Measurements from ENCODE around the gene DENND10. TPM values are rescaled to one million over a fixed set of nuclear protein-coding genes. Genes with fewer than 3 reads are reported as not detected.

Gene DENND10
- total and polyA plus RNA-seq, 2 donors (not counting 1 experiment from before 2014, with no cell fraction given): 116 to 125 TPM

GRCh38 chr10:119153041-119153440 lies 49.1 kb downstream of the DENND10 start:
- Histone ChIP-seq H3K36me3 (ENCODE audit: control insufficient read depth, insufficient read depth, low read length) (peaks cover 2% of the 10 kb centered on the region), H3K9me3 (ENCODE audit: control insufficient read depth, insufficient read depth, low read depth, low read length) (no peaks in the 10 kb centered on the region), H3K79me2 (ENCODE audit: control insufficient read depth, insufficient read depth, low read length) (no peaks in the 10 kb centered on the region), H3K4me2 (ENCODE audit: extremely low read depth, insufficient read depth, low read length) (no peak overlapping the region), H2AFZ (ENCODE audit: low read length) (no peak overlapping the region), H3K27me3 (ENCODE audit: control insufficient read depth, insufficient read depth, low read length) (no peaks in the 10 kb centered on the region), H3K4me3 (replicated peaks in 1 of 4; ENCODE audit: control extremely low read depth in 1 of 4, insufficient read depth in 1 of 4, low read depth in 3 of 4, low read length in 4 of 4) (no peak overlapping the region), H3K27ac (ENCODE audit: insufficient read depth, low read length) (no peak overlapping the region), H3K4me1 (ENCODE audit: control insufficient read depth, extremely low read depth, insufficient read depth, low read length) (no peaks in the 10 kb centered on the region), H4K20me1 (ENCODE audit: control insufficient read depth, extremely low read depth, insufficient read depth, low read length) (no peaks in the 10 kb centered on the region), H3K9ac (ENCODE audit: insufficient read depth, low read length) (no peak overlapping the region)
- no peak for DNase-seq (ENCODE audit: low read depth in 2 of 2)
- TF ChIP-seq EZH2 (IDR thresholded peaks at IDR 0.05; ENCODE audit: low read length, missing control alignments): no peak
- TF ChIP-seq CTCF (conservative IDR thresholded peaks at IDR 0.05 in 1 of 2, IDR thresholded peaks at IDR 0.05 in 1 of 2; ENCODE audit: low read depth in 1 of 2, low read length in 2 of 2): no peak

GRCh38 chr10:119153661-119154060 lies 49.7 kb downstream of the DENND10 start:
- Histone ChIP-seq H3K36me3 (ENCODE audit: control insufficient read depth, insufficient read depth, low read length) (peaks cover 2% of the 10 kb centered on the region), H3K4me3 (replicated peaks in 1 of 4; ENCODE audit: control extremely low read depth in 1 of 4, insufficient read depth in 1 of 4, low read depth in 3 of 4, low read length in 4 of 4) (no peak overlapping the region), H2AFZ (ENCODE audit: low read length) (no peak overlapping the region), H3K4me2 (ENCODE audit: extremely low read depth, insufficient read depth, low read length) (no peak overlapping the region), H4K20me1 (ENCODE audit: control insufficient read depth, extremely low read depth, insufficient read depth, low read length) (no peaks in the 10 kb centered on the region), H3K79me2 (ENCODE audit: control insufficient read depth, insufficient read depth, low read length) (no peaks in the 10 kb centered on the region), H3K27ac (ENCODE audit: insufficient read depth, low read length) (no peak overlapping the region), H3K9ac (ENCODE audit: insufficient read depth, low read length) (no peak overlapping the region), H3K27me3 (ENCODE audit: control insufficient read depth, insufficient read depth, low read length) (no peaks in the 10 kb centered on the region), H3K9me3 (ENCODE audit: control insufficient read depth, insufficient read depth, low read depth, low read length) (no peaks in the 10 kb centered on the region), H3K4me1 (ENCODE audit: control insufficient read depth, extremely low read depth, insufficient read depth, low read length) (no peaks in the 10 kb centered on the region)
- no peak for DNase-seq (ENCODE audit: low read depth in 2 of 2)
- TF ChIP-seq CTCF (conservative IDR thresholded peaks at IDR 0.05 in 1 of 2, IDR thresholded peaks at IDR 0.05 in 1 of 2; ENCODE audit: low read depth in 1 of 2, low read length in 2 of 2) (no peak), EZH2 (IDR thresholded peaks at IDR 0.05; ENCODE audit: low read length, missing control alignments) (no peak)

- Histone ChIP-seq H4K20me1 (ENCODE audit: control insufficient read depth, extremely low read depth, insufficient read depth, low read length) (no peaks in the 10 kb centered on the region), H3K4me1 (ENCODE audit: control insufficient read depth, extremely low read depth, insufficient read depth, low read length) (no peaks in the 10 kb centered on the region), H3K27me3 (ENCODE audit: control insufficient read depth, insufficient read depth, low read length) (no peaks in the 10 kb centered on the region), H3K79me2 (ENCODE audit: control insufficient read depth, insufficient read depth, low read length) (no peaks in the 10 kb centered on the region), H3K4me2 (ENCODE audit: extremely low read depth, insufficient read depth, low read length) (no peak overlapping the region), H3K36me3 (ENCODE audit: control insufficient read depth, insufficient read depth, low read length) (peaks cover 2% of the 10 kb centered on the region), H2AFZ (ENCODE audit: low read length) (no peak overlapping the region), H3K27ac (ENCODE audit: insufficient read depth, low read length) (no peak overlapping the region), H3K9me3 (ENCODE audit: control insufficient read depth, insufficient read depth, low read depth, low read length) (no peaks in the 10 kb centered on the region), H3K4me3 (replicated peaks in 1 of 4; ENCODE audit: control extremely low read depth in 1 of 4, insufficient read depth in 1 of 4, low read depth in 3 of 4, low read length in 4 of 4) (no peak overlapping the region), H3K9ac (ENCODE audit: insufficient read depth, low read length) (no peak overlapping the region)
- no peak for DNase-seq (ENCODE audit: low read depth in 2 of 2)
- TF ChIP-seq EZH2 (IDR thresholded peaks at IDR 0.05; ENCODE audit: low read length, missing control alignments) (no peak), CTCF (conservative IDR thresholded peaks at IDR 0.05 in 1 of 2, IDR thresholded peaks at IDR 0.05 in 1 of 2; ENCODE audit: low read depth in 1 of 2, low read length in 2 of 2) (no peak)
These were observed 55.4 kb downstream of the DENND10 start for GRCh38 chr10:119159332-119159731.

All from fibroblast of lung (primary cell).